VCaP (cell line): Measurements from ENCODE around the gene CDCA8.

ENCODE experiments used
- H3K27ac ChIP-seq: fragments of 450-650 bp; 2 replicates; pipeline ENCODE4 v1.5.1; 2017
- CTCF ChIP-seq: fragments of 450-650 bp; conservative IDR thresholded peaks from 2 replicates; pipeline ENCODE4 v1.5.1; 2017; ENCODE audit warnings: mild to moderate bottlenecking, moderate library complexity

The CDCA8 gene

GRCh38 chr1:37703061-37703460 lies 10.7 kb downstream of the CDCA8 start:
- no peak for TF ChIP-seq CTCF
- H3K27ac ChIP-seq, result no peak overlapping the region

DNA sequence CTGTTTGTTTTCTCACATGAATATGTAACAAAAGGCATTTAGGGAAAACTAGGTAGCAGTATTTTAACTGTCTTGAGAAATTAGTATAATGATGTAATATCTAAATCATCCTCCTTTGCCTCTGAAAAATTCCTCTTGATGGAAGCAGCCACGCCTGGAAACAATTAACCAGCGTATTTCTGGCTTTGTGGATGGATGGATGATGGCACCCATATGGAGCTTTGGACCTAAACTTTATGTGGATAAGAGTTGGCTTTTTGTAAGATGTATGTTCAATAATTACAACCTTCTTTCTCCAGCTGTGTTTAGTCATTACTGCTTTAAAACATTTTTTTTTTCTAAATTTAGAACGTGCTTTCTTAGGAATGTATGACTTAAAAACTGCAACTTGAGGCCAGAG lies 12.7 kb downstream of the CDCA8 start:
- H3K27ac ChIP-seq, result no peak overlapping the region
- no peak for TF ChIP-seq CTCF

GRCh38 chr1:37705399-37705798 lies 13.1 kb downstream of the CDCA8 start:
- H3K27ac ChIP-seq, result no peak overlapping the region
- TF ChIP-seq CTCF, result no peak

GRCh38 chr1:37708471-37708870 lies 16.2 kb downstream of the CDCA8 start:
- H3K27ac ChIP-seq, result no peak overlapping the region

DNA sequence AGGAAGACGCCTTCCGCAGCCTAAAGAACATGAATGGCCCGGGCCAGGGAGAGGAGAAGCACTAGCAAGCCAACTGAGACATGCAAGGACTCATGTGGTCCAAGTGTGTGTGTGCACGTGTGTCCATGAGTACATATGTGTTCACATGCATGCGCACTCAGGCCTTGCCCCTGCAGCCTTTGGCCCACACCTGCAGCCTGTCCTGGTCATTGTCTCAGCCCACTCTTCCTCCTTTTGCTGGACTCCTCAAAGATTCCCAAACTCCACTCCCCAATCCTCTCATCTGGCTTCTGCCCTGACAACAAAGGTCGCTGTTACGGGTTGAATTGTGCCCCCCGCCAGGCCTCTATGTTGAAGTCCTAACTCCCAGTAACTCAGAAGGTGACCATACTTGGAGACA lies 21.9 kb downstream of the CDCA8 start:
- H3K27ac ChIP-seq, result no peak overlapping the region
- no peak for TF ChIP-seq CTCF

More at GRCh38 chr1:37708471-37708870, 16.2 kb downstream of the CDCA8 start:
- no peak for TF ChIP-seq CTCF

- no peak overlapping the region for H3K27ac ChIP-seq
- no peak for TF ChIP-seq CTCF
Measured at GRCh38 chr1:37714689-37715088, 22.4 kb downstream of the CDCA8 start.

DNA sequence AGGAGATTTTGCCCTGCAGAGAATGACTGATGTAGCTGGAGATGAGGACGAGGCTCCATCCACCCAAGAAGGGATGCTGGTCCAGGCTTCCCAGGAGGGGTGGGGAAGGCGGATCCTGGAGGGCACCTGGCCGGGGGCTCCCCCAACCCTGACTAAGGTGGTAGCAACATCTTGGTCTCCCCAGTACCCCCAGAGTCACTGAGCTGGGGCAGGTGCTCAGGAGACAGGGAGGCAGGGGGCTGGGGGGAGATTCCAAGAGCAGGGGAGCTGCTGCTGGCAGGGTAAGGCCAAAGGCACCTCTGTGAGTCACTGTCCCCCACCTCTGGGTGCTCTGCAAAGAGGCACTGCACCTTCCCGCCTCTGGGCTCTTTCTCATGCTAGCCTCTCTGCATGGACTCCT lies 24.0 kb downstream of the CDCA8 start:
- no peak for TF ChIP-seq CTCF
- no peak overlapping the region for H3K27ac ChIP-seq

GRCh38 chr1:37717631-37718030 lies 25.3 kb downstream of the CDCA8 start:
- TF ChIP-seq CTCF, result no peak
- H3K27ac ChIP-seq, result no peak overlapping the region
